Stimulated activated CD4-positive, alpha-beta T cell treated with anti-CD3 and anti-CD28 coated beads, Interleukin-4, amount 100 ng/mL, for 48 hours (primary cell): ENCODE results near the gene RPTOR.

Experiments used
- DNase-seq, 2 donors: peaks; one replicate each; pipeline ENCODE4 v3.0.0-alpha.2; 2020; ENCODE audit warnings: low read depth in 2 of 2

Gene RPTOR

DNA sequence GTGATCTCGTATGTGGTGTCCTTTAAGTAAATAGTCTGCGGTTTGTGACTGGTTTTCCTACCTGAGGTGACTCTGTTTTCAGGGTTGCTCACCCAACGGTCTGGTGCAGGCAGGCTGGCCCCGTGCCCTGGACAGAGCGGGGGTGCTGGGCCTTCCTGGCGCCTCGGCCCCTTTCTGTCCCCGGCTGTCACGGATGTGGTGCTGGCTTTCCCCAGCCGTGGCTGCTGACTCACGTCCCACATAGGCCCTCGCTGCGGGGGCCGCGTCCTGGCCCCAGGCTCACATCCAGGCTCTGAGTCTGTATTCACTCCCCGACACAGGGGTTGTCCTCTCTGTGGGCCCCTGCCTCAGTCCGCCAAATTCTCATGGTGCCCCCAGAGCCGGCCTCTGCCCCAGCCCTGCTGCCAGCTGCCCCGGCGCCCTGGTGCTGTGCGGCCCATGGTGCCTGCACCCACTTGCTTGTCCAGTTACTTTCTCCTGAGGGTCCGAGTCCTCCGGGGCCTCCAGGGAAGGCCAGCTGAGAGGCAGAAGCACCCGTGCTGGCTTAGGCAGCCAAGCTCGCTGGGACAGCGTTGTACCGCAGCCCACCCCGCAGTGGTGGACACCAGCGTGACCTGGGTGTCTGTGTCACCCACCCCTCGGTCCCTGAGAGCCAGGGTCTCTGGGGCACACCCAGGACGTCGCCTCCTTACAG lies 452.9 kb downstream of the RPTOR start:
- no peak for DNase-seq

DNA sequence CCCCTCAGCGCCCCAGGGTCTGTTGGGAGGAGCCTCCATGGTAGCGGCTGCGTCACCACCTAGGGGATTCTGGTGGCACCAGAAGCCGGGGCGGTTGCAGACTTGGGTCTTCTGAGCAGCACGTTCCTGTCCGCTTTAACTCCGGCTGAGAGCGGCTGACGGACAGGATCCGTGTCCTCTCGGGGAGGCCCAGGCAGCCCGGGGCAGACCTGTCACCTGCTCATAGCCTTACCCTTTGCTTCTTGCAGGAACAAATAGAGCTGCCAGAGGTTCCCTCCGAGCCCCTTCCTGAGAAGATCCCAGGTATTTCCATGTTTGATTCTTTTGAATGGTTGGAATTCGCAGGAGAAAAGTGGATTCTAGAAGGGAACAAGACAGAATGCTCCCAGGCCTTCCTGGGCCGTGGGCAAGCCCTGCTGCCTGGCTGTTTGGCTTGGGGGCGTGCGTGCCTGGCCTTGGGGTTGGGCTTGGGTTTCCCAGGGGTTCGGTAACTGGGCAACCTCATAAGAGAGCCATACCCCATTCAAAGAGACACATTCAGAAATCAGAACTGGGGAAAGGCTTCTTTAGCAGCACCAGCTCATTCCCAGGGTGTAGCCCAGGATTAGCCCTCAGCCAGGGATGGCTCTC lies 453.6 kb downstream of the RPTOR start:
- no peak for DNase-seq

DNA sequence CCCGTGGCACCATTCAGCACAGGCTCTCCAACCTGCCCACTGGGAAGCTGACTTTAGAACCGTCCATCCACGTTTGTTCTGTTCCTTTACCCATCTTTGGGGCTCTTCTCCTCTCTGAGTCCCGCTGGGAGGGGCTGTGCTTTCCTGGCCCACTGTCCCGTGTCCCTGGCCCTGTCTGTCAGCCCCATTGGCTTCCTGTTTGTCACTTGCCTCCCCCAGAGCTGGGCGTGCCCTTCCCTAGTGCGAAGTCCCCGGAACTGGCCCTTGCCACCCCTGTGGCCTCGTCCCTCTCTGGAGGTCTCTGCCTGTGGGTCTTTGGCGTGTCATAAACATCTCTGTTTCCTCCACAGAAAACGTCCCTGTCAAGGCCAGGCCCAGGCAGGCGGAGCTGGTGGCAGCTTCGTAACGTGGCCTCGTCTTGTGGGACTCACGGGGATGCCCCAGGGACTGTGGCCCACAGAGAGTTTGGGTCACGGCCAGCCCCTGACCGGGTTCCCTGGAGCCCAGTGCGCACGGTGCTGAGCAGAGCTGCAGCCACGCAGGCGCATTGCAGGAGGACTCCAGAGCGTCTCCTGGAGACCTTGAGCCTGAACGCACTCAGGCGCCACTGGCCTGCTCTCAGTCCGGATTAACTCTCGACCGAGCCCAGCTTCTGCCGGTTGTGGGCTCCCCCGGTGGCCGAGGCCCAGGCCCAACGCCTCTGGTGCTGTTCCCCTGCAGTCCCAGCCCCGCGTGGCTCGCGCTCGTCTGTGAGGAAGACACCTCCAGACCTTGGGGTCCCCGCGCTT lies 454.3 kb downstream of the RPTOR start:
- DNase-seq: no peak

DNA sequence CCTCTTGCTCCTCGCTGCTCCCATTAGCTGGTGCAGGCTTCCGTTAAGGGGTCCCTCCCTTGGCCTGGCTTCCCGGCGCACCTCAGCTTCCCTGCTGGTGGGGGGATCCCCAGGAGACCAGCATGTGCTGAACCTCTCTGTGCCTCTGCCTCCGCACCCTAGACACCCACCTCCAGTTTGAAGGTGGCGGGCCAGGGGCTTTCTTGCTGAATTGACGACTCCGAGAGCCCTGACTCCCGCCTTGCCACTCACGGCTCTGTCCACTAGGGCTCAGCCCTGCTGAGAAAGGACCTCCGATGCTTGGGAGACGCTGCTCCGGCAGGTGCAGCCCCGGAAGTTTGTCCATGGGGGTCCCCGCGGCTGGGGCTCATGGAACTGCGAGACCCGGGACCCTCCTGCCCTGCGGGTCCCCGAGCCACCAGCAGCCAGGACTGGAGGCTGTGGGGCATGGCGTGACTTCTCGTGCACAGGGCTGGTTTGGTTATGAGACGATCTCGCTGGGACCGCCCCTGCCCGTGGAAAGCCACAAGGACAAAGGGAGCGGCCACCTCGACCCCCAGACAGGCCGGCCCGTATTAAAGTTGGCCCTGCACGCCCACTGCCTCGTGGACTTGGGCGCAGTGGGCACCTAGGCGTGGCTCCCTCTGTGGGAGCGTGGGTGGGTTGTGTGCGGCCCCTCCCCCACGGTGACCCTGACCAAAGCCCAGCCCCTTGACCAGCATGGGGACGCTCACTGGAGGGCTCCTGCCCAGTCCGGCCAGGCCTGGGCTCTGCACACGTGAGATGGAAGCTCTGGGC lies 455.1 kb downstream of the RPTOR start:
- no peak for DNase-seq

DNA sequence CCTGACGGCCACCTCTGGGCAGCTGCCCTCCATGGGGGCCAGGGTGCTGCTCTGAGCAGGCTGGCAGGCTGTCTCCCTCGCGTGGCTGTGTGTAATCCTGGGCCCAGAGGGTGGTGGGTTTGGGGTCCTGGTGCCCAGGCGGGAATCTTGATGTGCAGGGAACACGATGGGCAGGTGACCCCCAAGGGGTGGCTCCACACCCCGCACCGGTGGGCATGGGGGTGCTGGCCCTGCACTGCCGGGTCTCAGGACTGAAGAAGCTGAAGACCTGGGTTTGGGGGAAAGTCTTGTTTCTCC lies 455.6 kb downstream of the RPTOR start:
- no peak for DNase-seq

DNA sequence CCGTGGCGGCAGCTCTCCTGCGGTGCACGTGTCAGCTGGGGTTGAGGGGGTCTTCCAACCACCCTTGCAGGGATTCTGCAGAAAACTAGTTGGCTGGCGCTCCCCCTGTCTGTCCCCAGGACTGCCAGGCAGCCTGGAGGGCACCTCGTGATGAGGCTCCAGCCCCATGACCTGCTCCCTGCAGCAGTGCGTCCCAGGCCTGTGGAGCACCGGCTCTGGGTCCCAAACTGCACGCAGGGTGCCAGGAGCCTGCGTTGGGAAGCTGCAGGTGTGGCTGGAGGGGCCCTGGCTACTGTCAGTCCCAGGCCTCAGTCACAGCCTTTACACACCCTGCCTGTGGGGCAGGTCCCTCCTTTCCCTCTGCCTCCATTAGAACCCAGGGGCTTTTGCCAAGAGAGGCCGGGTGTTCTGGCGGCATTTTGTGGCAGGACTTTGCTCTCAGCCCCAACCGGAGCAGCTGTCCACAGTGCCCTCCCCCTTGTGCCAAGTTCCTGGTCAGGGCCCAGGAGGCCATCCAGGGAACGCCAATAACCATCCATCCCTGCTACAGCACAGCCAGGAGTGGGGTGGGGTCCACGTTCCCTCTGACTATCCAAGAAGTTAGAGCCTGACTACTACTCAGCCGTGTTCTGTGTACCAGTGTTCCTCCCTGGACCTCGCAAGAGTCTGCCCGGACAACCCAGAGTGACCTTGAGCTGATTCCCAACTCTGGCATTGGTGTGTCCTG lies 456.2 kb downstream of the RPTOR start:
- no peak for DNase-seq

DNA sequence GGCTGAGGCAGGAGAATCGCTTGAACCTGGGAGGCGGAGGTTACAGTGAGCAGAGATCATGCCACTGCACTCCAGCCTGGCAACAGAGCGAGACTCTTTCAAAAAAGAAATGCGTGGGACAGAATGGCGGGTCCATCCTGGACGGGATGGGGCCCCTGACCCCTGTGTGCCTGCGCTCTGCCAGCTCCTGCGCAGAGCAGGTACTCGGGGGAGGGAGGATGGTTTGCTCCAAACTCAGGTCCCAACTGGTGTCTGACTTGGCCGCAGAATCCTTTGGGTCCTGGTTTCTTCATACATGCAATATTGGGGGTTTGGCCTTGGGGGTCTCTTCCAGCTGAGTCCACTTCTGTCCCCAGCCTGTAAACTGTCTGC lies 457.4 kb downstream of the RPTOR start:
- no peak for DNase-seq

DNA sequence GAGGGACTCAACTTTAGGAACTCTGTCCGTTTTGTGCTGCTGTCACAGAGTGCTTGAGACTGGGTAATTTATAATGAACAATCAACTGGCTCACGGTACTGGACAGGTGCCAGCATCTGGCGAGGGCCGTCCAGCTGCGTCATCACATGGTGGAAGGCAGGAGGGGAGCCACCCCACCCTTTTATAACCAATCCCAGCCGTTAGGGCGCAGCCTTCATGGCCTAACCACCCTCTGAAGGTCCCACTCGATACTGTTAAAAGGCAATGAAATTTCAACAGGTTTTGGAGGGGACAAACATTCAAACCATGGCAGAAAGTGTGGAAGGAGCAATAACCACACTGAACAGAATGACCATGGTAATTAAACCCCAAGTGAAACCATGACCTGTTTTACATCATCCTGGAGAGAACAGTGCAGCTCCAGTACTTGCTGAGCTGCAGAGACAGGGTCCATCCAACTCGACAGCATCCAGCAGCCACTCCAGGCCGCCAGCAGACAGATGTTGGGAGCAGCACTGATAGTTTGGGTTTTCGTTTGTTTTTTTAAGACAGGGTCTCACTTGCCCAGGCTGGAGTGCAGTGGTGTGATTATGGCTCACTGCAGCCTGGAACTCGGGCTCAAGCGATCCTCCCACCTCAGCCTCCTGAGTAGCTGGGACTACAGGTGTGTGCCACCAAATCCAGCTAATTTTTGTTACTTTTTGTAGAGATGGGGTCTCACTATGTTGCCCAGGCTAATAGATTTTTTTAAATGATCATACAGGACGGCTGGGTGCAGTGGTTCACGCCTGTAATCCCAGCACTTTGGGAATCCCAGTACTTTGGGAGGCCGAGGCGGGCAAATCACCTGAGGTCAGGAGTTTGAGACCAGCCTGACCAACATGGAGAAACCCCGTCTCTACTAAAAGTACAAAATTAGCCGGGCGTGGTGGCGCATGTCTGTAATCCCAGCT lies 458.0 kb downstream of the RPTOR start:
- no peak for DNase-seq

DNA sequence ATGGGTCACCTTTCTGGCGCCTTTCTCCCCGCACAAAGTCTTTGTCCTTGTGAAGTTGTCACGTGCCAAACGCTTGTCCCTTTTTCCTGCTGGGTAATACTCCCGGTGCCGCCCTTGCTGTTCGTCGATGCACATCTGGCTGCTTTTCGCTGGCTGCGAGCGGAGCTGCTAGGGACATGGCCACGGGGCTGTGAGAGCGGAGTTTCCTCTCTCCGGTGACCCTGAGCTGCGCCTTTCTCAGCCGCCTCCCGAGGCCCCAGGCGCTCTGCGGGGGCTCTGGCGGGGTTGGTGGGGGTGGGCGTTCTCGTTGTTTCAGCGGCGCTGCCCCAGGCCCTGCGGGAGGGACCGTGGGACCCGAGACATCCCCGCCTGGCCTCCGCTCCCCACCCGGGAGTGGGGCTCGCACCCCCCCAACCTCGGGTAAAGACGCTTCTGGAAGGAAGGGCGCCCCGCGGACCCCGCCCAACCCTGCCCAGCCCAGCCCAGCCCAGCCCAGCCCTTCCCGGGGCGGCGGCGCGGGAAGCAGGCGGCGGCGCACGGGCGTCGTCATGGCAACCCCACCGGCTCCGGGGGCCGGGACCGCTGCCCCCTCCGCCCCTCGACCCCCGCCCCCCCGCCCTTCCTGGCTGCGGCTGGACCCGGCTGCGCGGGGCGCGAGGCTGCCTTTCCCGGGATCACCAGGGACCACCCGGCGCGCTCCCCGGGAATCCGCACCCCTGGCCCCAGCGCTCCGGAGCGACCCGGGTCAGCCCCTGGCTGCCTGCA lies 459.3 kb downstream of the RPTOR start:
- DNase-seq: no peak

DNA sequence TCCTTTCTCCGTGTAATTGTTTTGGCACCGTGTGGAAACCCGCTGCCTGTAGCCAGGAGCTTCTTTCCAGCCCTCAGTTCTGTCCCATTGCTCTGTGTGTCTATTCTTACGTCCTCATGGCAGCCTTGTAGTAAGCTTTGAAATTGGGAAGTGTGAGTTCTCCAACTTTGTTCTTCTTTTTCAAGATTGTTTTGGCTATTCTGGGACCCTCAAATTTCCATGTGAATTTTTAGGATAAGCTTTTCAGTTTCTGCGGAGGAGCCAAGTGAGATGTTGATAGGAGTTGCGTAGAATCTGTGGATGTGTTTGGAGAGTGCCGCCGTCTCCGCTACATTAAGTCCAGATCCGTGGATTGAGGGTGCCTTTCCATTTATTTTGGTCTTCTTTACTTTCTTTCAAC lies 462.3 kb downstream of the RPTOR start:
- no peak for DNase-seq

DNA sequence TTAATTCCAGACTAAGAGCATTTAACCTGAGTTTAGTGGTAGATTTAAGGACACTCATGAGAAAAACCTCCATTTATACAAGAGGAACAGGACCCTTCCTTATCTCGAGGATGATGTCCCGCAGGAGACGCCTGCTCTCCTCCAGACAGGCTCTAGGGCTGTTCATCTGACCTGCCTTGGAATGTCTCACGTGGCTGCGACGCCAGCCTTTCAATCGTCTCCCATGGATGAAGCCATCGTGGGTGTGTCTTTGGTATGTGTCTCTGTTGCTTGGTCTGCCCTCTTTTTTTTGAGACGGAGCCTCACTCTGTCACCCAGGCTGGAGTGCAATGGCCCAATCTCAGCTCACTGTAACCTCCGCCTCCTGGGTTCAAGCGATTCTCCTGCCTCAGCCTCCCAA lies 463.5 kb downstream of the RPTOR start:
- no peak for DNase-seq

DNA sequence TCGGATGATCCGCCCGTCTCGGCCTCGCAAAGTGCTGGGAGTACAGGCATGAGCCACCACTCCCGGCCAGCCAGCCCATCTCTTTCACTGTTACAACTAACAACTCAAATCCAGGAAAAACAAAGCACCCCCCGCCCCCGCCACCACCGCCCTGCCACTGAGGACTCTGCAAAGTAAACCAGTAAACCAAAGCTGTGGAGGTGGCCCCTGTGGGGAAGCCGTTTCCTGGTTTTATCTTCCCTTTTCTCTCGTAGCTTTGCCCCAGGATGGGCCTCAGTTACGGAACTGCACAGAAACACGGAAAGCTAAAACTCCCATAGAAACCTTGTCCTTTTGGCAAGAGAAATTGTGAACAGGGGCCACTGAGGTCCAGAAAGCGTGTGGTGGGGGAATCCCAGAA lies 464.5 kb downstream of the RPTOR start:
- no peak for DNase-seq

DNA sequence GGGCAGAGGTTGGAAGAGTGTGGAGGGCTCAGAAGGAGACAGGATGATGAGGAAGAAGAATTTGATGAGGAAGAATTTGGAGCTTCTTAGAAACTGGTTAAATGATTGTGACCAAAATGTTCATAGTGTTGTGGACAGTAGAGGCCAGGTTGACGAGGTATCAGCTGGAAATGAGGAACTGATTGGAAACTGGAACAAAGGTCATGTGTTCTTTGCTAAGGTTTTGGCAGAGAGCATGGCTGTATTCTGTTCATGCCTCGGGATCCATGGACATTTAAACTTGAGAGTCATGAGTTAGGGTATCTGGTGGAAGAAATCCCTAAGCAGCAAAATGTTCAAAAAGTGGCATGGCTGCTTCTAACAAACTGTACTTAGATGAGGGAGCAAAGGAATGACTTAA lies 466.3 kb downstream of the RPTOR start:
- DNase-seq: no peak

DNA sequence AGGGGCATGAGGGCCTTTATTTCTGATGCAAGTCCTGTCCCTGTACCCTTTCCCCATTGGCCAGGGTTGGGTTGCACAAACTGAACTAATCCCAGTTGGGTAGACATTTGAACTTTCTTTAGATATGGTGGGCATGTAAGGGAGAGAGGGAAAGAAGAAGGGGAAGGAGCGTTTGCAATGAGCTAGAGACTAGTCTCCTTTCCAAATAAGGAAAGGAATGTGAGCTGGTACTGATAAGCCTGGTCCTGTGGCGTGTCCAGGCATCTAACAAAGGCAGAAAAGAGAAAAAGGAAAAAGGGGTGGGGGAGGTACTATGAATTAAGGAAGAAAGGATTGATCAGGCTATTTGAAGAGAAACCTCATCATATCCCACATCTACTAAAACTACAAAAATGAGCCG lies 467.3 kb downstream of the RPTOR start:
- DNase-seq: no peak

DNA sequence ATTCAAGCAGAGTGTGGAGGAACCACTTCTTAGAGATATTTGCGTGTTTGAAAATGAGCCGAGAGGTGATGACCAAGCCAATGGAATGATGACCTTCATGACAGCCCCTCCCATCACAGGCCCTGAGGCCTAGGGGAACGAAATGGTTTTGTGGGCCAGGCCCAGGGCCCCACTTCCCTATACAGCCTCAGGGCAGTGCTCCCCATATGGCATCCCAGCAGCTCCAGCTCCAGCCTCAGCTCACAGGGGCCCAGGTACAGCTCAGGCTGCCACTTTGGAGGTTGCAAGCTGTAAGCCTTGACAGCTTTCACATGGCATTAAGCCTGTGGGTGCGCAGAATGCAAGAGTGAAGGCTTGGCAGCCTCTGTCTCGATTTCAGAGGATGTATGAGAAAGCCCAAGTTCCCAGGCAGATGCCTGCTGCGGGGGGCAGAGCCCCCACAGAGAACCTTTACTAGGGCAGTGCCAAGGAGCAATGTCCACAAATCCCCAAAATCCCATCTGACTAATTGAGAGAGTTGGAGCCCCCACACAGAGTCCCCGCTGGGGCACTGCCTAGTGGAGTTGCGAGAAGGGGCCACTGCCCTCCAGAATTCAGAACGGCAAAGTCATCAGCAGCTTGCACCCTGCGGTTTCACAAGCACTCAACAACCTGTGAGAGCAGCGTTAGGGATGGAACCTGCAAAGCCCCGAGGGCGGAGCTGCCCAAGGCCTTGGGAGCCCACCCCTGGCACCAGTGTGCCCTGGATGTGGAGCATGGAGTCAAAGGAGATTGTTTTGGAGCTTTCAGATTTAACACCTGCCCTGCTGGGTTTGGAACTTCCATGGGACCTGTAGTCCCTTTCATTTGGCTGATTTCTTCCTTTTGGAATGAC lies 468.2 kb downstream of the RPTOR start:
- no peak for DNase-seq

DNA sequence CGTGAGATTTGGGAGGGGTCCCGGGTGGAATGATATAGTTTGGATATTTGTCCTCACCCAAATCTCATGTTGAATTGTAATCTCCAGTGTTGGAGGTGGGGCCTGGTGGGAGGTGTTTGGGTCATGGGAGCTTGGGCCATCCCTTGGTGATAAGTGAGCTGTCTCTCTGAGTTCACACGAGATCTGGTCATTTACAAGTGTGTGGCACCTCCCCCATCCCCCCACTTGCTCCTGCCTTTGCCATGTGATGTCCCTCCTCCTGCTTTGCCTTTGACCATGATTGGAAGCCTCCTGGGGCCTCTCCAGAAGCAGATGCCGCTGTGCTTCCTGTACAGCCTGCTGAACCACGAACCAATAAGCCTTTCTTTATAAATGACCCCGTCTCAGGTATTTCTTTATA lies 469.0 kb downstream of the RPTOR start:
- no peak for DNase-seq

DNA sequence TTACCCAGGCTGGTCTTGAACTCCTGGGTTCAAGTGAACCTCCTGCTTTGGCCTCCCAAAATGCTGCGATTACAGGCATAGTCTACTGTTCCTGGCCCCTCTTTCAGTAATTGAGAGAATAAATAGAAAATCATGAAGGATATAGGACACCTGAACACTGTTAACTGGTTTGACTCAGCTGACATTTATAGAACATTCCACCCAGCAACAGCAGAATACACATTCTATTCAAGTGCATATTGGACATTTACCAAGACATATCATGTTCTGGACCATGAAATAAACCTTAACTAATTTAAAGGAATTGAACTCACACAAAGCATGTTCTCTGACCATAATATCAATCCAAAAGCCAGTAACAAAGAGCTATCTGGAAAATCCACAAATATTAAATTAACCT lies 470.5 kb downstream of the RPTOR start:
- no peak for DNase-seq
